ENCODE measurements around the gene TMEM248. TPM values are rescaled to one million over a fixed set of nuclear protein-coding genes. Genes with fewer than 3 reads are reported as not detected.

The TMEM248 gene
- total and polyA plus RNA-seq, 7 experiments from 2014 or later: 81.0 to 107 (median 95.5) TPM

DNA sequence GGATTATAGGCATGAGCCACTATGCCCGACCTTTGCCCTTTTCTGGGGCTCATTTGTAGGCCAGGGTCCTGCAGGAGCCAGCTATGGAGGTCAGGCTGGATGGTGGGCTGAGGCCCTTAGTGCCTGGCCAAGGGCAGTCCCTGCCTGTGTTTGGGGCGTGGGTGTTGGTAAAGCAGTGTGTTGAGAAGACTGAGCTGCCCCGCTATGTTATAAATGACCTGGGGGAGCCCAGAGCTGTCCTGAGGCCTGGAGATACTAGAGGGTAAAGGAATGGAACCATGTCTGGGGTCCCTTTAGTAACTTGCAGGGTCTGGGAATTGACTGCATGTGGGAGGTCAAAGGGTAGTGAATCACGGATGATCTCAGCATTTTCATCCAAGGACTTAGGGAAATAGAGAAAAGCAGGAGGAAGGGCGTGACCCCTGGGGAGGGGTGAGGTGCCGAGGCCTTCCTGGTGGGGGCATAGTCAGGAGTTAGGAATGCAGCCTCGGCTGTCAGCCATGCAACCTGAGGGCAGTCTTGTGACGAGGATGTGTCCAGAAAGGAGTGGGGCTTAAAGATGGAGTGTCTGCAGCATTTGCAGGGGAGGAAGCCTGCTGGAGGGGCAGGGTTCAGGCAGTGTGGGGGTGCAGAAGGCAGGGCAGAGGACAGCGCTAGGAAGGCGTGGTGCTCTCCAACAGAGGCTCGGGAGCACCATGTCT lies 31.5 kb downstream of the TMEM248 start:
- H3K27ac ChIP-seq (ENCODE audit: low read depth, low read length): no peak overlapping the region
- no peaks in the 10 kb centered on the region for H3K9me3 Mint-ChIP-seq
- peaks cover 30 to 90% (median 32%) of the 10 kb centered on the region in 3 experiments for H3K36me3 ChIP-seq (ENCODE audit: control insufficient read depth in 2 of 3, insufficient read depth in 3 of 3, low read length in 3 of 3)
- intact Hi-C loops (cut with micrococcal nuclease): no loop called here
- no peaks in the 10 kb centered on the region for H3K27me3 Mint-ChIP-seq
- no peaks in the 10 kb centered on the region for H3K9me3 ChIP-seq (ENCODE audit: control insufficient read depth in 2 of 3, low read length in 3 of 3)
- DNase-seq (no peak), ATAC-seq (no peak)
- H3K4me1 Mint-ChIP-seq: no peaks in the 10 kb centered on the region
- H3K4me1 ChIP-seq (ENCODE audit: control insufficient read depth in 2 of 2, insufficient read depth in 2 of 2, low read length in 2 of 2): no peaks in the 10 kb centered on the region
- peak overlapping the region in 4 of 9 donors; percentile 30 to 72 (median 52) for H3K27ac Mint-ChIP-seq
- CTCF ChIA-PET: no interaction called here
- H3K4me3 Mint-ChIP-seq: no peak overlapping the region
- POLR2A ChIA-PET: interaction anchor here (0.5 kb wide), 1 partner anchor 25 kb away, joined by 3 read pairs; no protein-coding TSS in a partner anchor
- no peaks in the 10 kb centered on the region for H3K27me3 ChIP-seq (ENCODE audit: control insufficient read depth in 2 of 2, insufficient read depth in 2 of 2, low read length in 2 of 2)
- H3K4me3 ChIP-seq (ENCODE audit: low read length): no peak overlapping the region
- H3K36me3 Mint-ChIP-seq: peaks cover 0 to 54% (median 19%) of the 10 kb centered on the region in 5 donors

DNA sequence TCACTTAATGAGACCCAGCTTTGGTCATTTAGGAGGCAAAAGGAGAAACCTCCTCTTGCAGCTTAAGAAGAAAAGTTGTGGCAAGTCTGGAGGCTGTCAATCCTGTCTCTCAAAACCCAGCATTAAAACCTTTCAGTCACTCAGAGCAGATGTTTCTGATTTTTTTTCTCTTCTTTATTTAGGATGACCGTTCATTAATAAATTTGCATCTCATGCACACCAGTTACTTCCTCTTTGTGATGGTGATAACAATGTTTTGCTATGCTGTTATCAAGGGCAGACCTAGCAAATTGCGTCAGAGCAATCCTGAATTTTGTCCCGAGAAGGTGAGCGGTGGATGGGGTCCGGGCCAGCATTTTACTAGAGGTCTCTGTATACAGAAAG lies 32.0 kb downstream of the TMEM248 start:
- Mint-ChIP-seq H3K4me3 (no peak overlapping the region), H3K4me1 (no peaks in the 10 kb centered on the region), H3K36me3 (peaks cover 0 to 56% (median 21%) of the 10 kb centered on the region in 5 donors), H3K27me3 (no peaks in the 10 kb centered on the region), H3K27ac (peak overlapping the region in 2 of 9 donors; percentile 8 to 50), H3K9me3 (no peaks in the 10 kb centered on the region)
- H3K27me3 ChIP-seq (ENCODE audit: control insufficient read depth in 2 of 2, insufficient read depth in 2 of 2, low read length in 2 of 2): no peaks in the 10 kb centered on the region
- intact Hi-C loops (cut with micrococcal nuclease): no loop called here
- H3K4me1 ChIP-seq (ENCODE audit: control insufficient read depth in 2 of 2, insufficient read depth in 2 of 2, low read length in 2 of 2): no peaks in the 10 kb centered on the region
- POLR2A ChIA-PET: no interaction called here
- no peak overlapping the region for H3K4me3 ChIP-seq (ENCODE audit: low read length)
- H3K36me3 ChIP-seq (ENCODE audit: control insufficient read depth in 2 of 3, insufficient read depth in 3 of 3, low read length in 3 of 3): peaks cover 28 to 91% (median 30%) of the 10 kb centered on the region in 3 experiments
- ATAC-seq (no peak), DNase-seq (no peak)
- H3K27ac ChIP-seq (ENCODE audit: low read depth, low read length): no peak overlapping the region
- H3K9me3 ChIP-seq (ENCODE audit: control insufficient read depth in 2 of 3, low read length in 3 of 3): no peaks in the 10 kb centered on the region
- CTCF ChIA-PET: no interaction called here

DNA sequence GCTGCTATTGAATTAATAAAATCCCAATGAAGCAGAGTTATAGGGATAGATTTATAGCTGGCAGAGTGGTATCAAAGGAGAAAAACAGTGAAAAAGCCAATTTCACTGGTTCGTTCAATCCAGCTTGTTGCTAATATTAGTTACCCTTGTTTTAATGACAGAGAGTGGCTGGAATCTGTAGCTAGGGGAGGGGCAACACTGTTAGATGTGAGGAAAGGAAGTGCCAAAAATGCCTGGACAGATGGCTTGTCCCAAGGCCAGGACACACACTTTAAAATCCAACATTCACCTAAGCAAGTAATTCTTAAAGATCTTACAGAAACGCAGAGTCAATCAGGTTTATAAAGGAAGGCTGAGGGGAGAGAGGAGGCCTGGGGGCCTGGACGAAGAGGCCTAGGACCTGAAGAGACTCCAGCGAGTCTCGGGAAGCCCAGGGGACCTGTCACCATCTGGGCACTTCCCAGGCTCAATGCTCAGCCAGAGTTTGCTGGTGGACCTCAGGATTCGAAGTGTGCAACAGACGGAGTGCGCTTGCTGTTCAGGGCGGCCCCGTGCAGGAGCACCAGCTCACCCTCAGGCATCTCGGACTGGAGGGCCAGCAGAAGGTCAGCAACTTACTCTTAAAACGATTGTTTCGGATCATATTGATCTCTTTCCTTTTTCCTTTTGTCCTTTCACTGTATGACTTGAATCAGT lies 36.7 kb downstream of the TMEM248 start:
- Histone ChIP-seq H3K27me3 (ENCODE audit: control insufficient read depth in 2 of 2, insufficient read depth in 2 of 2, low read length in 2 of 2) (no peaks in the 10 kb centered on the region), H3K9me3 (ENCODE audit: control insufficient read depth in 2 of 3, low read length in 3 of 3) (no peaks in the 10 kb centered on the region), H3K4me1 (ENCODE audit: control insufficient read depth in 2 of 2, insufficient read depth in 2 of 2, low read length in 2 of 2) (no peaks in the 10 kb centered on the region), H3K36me3 (ENCODE audit: control insufficient read depth in 2 of 3, insufficient read depth in 3 of 3, low read length in 3 of 3) (peaks cover 0 to 68% (median 8%) of the 10 kb centered on the region in 3 experiments), H3K4me3 (ENCODE audit: low read length) (no peak overlapping the region), H3K27ac (ENCODE audit: low read depth, low read length) (no peak overlapping the region)
- ChIA-PET CTCF (no interaction called here), POLR2A (no interaction called here)
- Mint-ChIP-seq H3K4me1 (peaks cover 0 to 2% (median 0%) of the 10 kb centered on the region in 7 donors), H3K27ac (no peak overlapping the region), H3K4me3 (no peak overlapping the region), H3K36me3 (peaks cover 5 to 57% (median 15%) of the 10 kb centered on the region in 5 donors), H3K9me3 (no peaks in the 10 kb centered on the region), H3K27me3 (no peaks in the 10 kb centered on the region)
- intact Hi-C loops (cut with micrococcal nuclease): no loop called here
- no peak for DNase-seq
- no peak for ATAC-seq

GRCh38 chr7:66958538-66959350 lies 37.7 kb downstream of the TMEM248 start:
- POLR2A ChIA-PET: interaction anchor here (0.8 kb wide), 1 partner anchor 656 kb away, joined by 3 read pairs; no protein-coding TSS in a partner anchor
- Histone ChIP-seq H3K27ac (ENCODE audit: low read depth, low read length) (no peak overlapping the region), H3K27me3 (ENCODE audit: control insufficient read depth in 2 of 2, insufficient read depth in 2 of 2, low read length in 2 of 2) (no peaks in the 10 kb centered on the region), H3K4me3 (ENCODE audit: low read length) (no peak overlapping the region), H3K36me3 (ENCODE audit: control insufficient read depth in 2 of 3, insufficient read depth in 3 of 3, low read length in 3 of 3) (peaks cover 0 to 58% (median 8%) of the 10 kb centered on the region in 3 experiments), H3K4me1 (ENCODE audit: control insufficient read depth in 2 of 2, insufficient read depth in 2 of 2, low read length in 2 of 2) (no peaks in the 10 kb centered on the region), H3K9me3 (ENCODE audit: control insufficient read depth in 2 of 3, low read length in 3 of 3) (no peaks in the 10 kb centered on the region)
- no peak for ATAC-seq
- Mint-ChIP-seq H3K9me3 (no peaks in the 10 kb centered on the region), H3K27ac (peak overlapping the region in 1 of 9 donors; percentile 20), H3K4me1 (peaks cover 0 to 2% (median 0%) of the 10 kb centered on the region in 7 donors), H3K4me3 (no peak overlapping the region), H3K36me3 (peaks cover 5 to 51% (median 15%) of the 10 kb centered on the region in 5 donors), H3K27me3 (no peaks in the 10 kb centered on the region)
- CTCF ChIA-PET: no interaction called here
- DNase-seq: no peak
- intact Hi-C loops (cut with micrococcal nuclease): no loop called here

DNA sequence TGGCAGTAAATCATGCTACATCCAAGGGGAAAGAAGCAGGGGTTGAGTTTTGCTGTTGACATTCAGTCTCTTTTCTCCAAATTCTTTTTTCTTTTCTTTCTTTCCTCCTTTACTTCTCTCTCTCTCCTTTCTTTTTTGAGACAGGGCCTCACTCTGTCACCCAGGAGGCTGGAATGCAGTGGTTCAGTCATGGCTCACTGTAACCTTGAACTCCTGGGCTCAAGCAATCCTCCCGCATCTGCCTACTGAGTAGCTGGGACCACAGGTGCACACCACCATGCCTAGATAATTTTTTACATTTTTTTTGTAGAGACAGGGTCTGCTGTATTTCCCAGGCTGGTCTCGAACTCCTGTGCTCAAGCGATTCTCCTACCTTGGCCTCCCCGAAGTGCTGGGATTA lies 39.2 kb downstream of the TMEM248 start:
- ATAC-seq (no peak), DNase-seq (no peak)
- peaks cover 0 to 2% (median 0%) of the 10 kb centered on the region in 7 donors for H3K4me1 Mint-ChIP-seq
- no peaks in the 10 kb centered on the region for H3K9me3 ChIP-seq (ENCODE audit: control insufficient read depth in 2 of 3, low read length in 3 of 3)
- peaks cover 0 to 48% (median 1%) of the 10 kb centered on the region in 3 experiments for H3K36me3 ChIP-seq (ENCODE audit: control insufficient read depth in 2 of 3, insufficient read depth in 3 of 3, low read length in 3 of 3)
- no peaks in the 10 kb centered on the region for H3K27me3 ChIP-seq (ENCODE audit: control insufficient read depth in 2 of 2, insufficient read depth in 2 of 2, low read length in 2 of 2)
- ChIA-PET POLR2A (no interaction called here), CTCF (no interaction called here)
- H3K27ac ChIP-seq (ENCODE audit: low read depth, low read length): no peak overlapping the region
- H3K4me1 ChIP-seq (ENCODE audit: control insufficient read depth in 2 of 2, insufficient read depth in 2 of 2, low read length in 2 of 2): no peaks in the 10 kb centered on the region
- H3K4me3 Mint-ChIP-seq: no peak overlapping the region
- H3K27me3 Mint-ChIP-seq: no peaks in the 10 kb centered on the region
- intact Hi-C loops (cut with micrococcal nuclease): no loop called here
- H3K36me3 Mint-ChIP-seq: peaks cover 5 to 45% (median 15%) of the 10 kb centered on the region in 5 donors
- H3K27ac Mint-ChIP-seq: peak overlapping the region in 1 of 9 donors; percentile 53
- no peak overlapping the region for H3K4me3 ChIP-seq (ENCODE audit: low read length)
- no peaks in the 10 kb centered on the region for H3K9me3 Mint-ChIP-seq

GRCh38 chr7:66961096-66961495 lies 40.1 kb downstream of the TMEM248 start:
- Mint-ChIP-seq H3K27me3 (no peaks in the 10 kb centered on the region), H3K4me3 (no peak overlapping the region), H3K9me3 (peaks cover 0 to 2% (median 0%) of the 10 kb centered on the region in 11 donors), H3K27ac (no peak overlapping the region), H3K36me3 (peaks cover 5 to 37% (median 15%) of the 10 kb centered on the region in 5 donors), H3K4me1 (peaks cover 0 to 2% (median 0%) of the 10 kb centered on the region in 7 donors)
- intact Hi-C loops (cut with micrococcal nuclease): no loop called here
- H3K9me3 ChIP-seq (ENCODE audit: control insufficient read depth in 2 of 3, low read length in 3 of 3): no peaks in the 10 kb centered on the region
- CTCF ChIA-PET: no interaction called here
- ATAC-seq (no peak), DNase-seq (no peak)
- H3K36me3 ChIP-seq (ENCODE audit: control insufficient read depth in 2 of 3, insufficient read depth in 3 of 3, low read length in 3 of 3): peaks cover 0 to 39% (median 0%) of the 10 kb centered on the region in 3 experiments
- no peak overlapping the region for H3K4me3 ChIP-seq (ENCODE audit: low read length)
- no peak overlapping the region for H3K27ac ChIP-seq (ENCODE audit: low read depth, low read length)
- no peaks in the 10 kb centered on the region for H3K4me1 ChIP-seq (ENCODE audit: control insufficient read depth in 2 of 2, insufficient read depth in 2 of 2, low read length in 2 of 2)
- H3K27me3 ChIP-seq (ENCODE audit: control insufficient read depth in 2 of 2, insufficient read depth in 2 of 2, low read length in 2 of 2): no peaks in the 10 kb centered on the region
- POLR2A ChIA-PET: no interaction called here
